Umbilical cord (tissue), 2 donors: ENCODE data around the gene PHF12. TPM values are rescaled to one million over a fixed set of nuclear protein-coding genes. Genes with fewer than 3 reads are reported as not detected.
A peak's percentile ranks its signal among the peaks of the same experiment; 100 is the strongest.
"Not testable (repeated sequence)": the region's sequence is repeated elsewhere in the genome, so short reads cannot be mapped to it uniquely, and the experiment has no call there.

Source experiments
- DNase-seq: peaks from one replicate; pipeline ENCODE4 v3.0.0-alpha.2; 2015; ENCODE audit warnings: low spot score
- total RNA-seq: library from RNA; depleted of rRNA; stranded (reverse); fragments of >200 nt; gene quantifications from one replicate; pipeline ENCODE4 v1.2.3, GENCODE V29; 2014; ENCODE audit warnings: low replicate concordance; ENCODE audit not compliant: insufficient read depth

The PHF12 gene
- total RNA-seq, 1 donor from 2014 or later, result 28.6 TPM

DNA sequence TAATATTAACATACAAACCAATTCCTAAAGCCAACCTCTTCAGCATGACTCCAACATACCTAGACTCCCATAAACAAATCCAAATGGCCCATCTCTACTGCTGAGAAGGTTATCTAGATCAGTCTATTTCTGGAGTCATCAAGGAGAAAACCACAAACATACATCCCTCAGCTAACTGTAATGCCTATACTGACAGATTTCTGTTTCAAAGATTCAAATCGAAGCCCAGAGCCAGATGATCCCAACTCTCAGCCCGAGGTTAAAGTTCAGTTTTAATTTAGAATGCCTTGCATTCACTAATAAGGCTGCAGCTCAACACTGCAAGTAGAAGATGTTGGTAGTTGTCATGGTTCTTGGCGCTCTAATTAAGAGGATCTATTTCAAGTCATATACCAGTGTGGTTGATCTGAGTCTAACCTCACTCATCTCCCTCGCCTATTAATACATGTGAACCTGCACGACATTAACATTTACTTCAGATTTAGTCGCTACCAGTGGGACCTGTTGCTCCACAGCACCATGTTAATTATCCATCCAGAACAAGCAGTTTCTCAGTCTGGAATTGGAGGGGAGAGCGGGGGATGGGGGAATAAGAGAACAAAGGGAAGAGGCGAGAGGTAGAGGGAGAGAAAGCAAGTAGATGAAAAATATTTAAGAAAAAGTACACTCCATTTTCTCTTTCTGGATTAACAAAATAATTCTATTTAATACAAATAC is 15.4 kb downstream of the PHF12 start:
- no peak for DNase-seq

DNA sequence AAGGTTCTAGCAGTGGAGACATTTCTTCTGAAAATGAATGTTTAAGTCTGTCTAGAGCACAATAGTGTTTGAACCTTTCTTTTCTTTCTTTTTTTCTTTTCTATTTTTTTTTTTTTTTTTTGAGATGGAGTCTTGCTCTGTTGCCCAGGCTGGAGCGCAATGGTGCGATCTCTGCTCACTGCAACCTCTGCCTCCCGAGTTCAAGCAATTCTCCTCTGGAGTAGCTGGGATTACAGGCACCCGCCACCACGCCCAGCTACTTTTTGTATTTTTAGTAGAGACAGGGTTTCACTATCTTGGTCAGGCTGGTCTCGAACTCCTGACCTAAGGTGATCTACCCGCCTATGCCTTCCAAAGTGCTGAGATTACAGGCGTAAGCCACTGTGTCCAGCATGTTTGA is 16.8 kb downstream of the PHF12 start:
- not testable (repeated sequence) for DNase-seq

DNA sequence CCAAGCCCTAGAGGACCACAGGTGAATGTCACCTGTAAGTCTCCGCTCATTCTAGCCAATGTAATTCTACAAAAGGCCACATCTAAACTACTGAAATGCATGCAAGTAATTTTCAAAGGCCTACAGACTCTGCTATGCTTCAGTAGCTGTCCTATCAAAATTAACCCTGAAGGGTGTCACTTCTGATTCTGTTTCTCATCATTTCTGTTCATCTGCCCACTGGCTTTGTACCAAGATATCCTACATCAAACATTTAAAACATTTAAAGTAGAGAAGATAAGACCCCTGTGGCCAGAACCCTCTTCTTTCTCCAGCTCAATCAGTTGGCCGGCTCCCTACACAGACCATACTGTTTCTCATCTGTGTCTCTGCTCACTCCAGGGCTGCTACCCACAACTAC is 21.5 kb downstream of the PHF12 start:
- no peak for DNase-seq

DNA sequence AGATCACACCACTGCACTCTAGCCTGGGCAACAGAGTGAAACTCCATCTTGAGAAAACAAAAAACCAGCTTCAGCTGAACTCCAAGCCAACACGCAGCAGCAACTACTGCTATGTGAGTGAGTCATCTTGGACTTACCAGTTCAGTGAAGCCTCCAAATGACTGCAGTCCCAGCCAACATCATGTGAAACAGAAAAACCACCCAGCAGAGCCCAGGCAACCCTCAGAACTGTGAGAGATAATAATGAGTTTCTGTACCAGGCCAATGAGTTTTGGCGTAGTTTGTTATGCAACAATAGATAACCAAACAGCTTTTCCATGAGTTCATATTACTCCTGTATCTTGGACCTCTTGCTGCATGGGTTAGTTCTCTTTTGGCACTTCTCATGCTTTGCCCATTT is 23.3 kb downstream of the PHF12 start:
- no peak for DNase-seq

DNA sequence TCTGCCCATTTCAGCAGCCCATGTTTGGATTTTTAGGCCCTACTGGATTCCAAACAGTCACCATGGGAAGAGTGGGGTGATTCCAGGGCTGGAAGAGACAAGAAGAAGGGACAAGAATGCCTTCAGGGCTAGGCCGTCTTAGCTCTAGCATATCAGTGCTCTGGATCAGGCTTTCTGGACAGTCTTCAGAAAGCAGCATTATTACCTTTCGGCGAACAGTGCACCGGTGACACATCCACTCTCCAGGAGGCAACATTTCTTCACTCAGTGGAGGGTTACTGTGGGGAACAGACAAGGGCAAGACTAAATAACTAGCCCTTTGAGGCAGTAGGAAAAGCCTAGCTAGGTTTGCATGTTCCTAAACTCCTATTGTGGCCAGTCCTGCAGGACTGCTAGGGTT is 24.5 kb downstream of the PHF12 start:
- DNase-seq, result no peak

DNA sequence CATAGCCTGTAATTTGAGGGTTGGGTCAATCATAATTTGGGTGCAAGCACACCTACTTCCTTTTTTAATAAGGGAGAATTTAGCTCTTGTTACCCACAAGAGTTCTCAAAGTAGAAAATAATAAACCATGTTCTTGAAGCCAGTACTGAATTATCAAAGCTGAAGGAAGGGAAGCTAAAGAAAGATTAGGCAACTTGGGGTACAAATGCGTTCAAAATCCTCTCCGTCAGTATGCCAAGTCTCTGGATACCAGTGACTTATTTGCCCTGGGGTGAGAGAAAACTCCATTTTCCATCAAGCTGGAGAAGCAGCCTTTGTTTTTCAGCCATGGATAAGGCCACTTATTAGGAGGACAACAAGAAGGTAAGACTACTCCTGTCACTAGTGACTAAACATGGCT is 25.0 kb downstream of the PHF12 start:
- no peak for DNase-seq

DNA sequence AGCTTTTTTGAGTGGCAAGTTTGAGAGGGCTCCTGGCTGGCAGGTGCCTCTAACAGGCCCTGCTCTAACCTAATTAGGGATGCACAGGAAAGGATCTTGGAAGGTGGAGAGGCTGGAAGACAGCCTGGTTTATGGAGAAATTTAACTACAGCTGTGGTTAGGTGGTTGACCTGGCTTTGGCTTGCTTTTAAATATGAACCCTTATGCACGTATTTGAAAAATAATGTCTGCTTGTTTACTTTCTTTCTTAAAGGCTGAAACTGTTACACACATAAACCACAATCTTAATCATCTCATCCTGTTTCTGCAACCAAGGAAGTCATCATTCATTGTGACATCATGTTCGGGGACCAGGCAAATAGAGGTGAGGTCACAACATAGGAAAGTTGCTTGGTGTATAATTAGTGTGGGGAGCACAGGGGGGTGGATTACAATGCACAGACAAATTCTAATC is 25.4 kb downstream of the PHF12 start:
- DNase-seq, result no peak

DNA sequence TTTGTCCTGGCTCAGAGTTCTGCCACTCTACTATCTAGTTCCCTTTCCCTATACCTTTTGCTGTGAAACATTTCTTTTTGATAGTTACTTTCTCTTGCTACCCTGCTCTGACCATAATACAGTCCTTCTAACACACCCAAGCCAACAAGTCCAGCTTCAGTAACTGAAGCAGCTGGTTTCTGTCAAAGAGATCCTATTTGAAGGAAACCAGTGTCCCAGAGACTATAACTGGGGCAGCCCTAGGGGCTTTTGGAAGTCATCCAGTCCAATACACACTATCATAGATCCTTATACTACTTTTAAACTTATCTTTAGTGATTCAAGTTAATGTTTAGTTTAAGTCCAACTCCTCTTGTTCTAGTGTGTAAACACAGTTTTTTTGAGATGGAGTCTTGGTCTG is 31.1 kb downstream of the PHF12 start:
- peak; percentile 85 for DNase-seq

DNA sequence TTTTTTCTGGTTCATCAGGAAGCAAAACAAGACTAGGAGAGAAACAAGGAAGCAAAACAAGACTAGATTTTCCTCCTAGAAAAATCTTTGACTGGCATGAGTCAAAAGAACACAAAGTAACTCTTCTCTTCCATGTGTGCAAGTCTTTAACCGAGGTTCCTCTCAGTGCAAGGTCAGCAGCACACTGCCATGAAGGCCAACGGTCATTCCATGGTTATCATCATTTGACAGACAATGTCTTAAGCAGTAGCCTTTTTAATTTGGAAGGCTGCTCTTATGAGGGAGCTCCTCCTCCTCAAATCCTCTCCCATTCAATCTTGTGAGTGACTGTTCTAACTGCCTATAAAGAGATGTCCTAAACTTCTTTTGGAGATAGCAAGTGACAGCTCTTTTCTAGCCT is 33.0 kb downstream of the PHF12 start:
- DNase-seq, result no peak

DNA sequence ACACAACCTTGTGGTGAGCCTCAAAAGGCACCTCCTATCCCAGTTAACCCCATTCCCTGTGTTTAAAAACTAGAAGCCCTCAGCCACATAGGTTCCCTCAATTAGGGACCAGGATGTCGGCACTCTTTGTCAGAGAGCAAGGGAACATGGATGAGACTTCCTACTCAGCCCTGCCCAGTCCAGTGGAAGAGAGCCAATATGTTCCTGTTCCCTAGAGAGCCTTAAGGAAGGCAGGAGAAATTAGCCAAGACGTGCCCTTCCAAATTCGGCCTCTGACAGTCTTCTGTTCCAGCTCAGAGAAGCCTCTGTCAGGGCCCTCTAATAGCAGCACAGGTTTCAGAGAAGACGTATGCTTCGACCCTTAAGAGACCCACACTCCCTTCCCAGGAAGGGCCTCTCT is 33.9 kb downstream of the PHF12 start:
- no peak for DNase-seq

DNA sequence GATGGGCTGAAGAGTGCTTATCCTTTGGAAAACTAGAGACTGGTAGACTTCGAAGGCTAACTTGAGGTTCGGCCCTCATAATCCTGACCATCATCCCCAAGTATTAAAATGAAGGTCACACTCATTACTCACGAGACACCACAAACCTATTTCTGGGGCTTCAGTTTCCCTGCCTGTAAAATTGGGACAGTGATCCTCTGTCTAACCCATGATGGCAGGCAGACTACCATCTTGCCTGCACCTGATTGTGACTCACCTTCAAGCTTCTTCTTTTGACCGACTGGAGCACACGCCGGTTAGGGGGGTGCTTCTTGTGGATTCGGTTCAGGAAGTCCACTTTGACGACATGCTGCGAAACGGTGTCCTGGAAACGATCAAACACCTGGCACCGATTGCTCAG is 34.3 kb downstream of the PHF12 start:
- DNase-seq, result no peak

DNA sequence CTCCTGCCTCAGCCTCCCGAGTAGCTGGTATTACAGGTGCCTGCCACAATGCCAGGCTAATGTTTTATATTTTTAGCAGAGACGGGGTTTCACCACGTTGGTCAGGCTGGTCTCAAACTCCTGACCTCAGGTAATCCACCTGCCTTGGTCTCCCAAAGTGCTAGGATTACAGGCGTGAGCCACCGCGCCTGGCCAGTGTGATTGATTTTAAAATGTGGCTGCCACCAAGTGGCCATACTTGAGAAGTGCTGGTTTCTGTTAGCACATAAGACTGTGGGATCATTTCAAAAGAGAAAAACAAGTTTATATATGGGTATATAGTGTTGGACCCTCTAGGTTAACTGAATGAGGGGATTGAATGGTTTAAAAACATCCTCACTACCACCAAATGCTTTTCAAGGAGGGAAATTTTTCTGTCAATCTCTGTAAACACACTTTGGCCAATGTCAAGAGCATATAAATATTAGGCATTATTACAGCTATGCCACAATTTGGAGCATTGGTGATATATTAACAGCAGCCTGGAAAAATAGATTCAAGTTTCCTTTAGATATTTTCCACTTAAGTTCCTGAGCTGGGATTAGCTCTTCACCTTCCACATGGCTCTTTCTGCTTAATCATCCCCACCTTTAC is 34.9 kb downstream of the PHF12 start:
- DNase-seq, result no peak

DNA sequence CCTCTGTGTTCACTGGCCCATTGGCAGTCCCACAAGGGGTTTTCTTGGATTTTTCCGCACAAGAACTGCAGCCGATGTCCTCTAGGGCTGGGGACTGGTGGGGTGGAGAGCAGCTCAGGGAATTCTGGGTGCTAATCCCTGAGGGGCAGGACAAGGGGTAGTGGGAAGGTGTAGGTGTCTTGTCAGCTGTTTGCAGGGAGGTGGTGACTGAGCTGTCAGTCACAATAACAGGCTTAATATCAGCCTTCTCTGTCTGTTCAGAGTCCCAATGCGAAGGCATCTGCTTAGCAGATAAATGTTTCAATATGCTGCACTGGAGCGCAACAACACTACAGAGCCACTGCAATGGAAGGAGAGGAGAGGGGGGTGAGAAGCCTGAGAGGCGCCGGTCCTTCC is 38.4 kb downstream of the PHF12 start:
- DNase-seq, result no peak

DNA sequence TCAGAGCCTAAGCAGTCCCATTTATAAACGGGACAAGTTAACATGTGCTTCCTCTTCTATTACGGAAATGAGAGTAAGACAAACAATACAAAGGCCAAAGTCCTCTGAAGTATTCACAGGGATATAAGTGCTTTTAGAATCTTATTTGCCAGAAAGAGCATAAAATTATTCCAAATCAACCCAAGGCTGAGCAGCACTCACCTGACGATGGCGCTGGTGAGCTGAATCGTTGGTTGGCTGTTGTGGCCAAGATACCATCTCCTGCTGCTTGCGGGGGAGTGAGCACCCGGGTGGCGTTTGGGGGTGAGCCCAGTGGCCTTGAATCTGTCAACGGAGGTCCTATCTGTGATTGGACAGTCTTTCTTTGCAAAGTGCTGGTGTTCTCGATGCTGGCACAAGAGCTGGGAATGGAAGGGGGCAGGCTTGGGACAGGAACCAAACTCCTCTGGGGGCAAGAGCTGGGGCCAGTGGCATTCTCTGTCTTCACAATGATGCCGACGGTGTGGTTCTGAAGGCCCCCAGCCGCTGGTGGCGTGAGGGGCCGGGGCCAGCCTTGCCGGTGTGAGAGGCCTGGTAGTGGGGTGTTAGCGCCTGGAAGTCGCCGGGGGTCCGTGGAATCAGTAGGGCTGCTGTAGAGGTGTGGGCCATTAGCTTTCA is 38.9 kb downstream of the PHF12 start:
- DNase-seq, result no peak

DNA sequence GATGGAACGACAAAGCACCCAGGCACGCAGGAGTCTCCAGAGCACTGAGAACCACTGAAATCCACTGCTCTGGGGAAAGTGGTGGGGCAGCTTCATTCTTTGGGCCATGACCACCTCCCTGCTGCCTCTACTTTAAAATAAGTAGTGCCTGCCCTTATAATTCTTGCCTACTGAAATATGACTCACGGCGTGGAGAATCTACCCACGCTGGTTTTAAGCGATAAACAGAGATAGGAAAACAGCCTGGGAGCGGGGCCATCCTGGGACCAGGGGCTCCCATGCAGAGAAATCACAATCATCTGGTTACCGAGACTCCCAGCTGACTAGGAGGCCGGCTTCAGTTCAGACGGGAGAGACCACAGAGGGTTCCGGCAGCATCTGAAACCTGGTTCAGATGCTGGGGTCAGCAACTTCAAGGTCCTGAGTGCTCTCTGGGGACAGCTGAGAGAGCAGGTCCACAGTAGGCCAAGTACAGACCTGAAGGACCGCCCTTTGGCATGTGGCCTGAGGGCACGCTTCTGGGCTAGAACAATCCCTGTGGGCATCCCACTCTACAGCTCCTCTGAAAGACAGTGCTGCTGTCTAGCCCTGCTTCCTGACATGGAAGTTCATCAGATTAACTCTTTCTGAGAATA is 39.8 kb downstream of the PHF12 start:
- DNase-seq, result no peak

DNA sequence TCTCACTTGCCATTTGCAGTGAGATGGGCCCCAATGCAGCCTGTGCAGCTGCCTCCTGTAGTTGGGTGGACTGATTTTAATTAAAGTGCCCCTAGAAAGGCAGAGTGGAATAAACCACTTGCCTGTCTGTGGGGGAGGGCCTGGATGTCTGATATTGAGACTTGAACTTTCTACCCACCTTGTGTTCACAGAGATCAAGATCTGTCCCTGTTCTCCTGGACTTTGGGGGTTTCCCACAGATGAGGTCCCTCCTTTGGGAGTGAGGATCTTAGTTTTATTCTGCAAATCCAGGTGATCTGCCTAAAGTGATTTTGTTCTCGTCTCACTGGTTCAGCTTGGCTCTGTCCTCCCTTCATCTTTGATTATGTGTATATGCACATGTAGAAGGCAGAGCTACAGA is 40.8 kb downstream of the PHF12 start:
- no peak for DNase-seq

DNA sequence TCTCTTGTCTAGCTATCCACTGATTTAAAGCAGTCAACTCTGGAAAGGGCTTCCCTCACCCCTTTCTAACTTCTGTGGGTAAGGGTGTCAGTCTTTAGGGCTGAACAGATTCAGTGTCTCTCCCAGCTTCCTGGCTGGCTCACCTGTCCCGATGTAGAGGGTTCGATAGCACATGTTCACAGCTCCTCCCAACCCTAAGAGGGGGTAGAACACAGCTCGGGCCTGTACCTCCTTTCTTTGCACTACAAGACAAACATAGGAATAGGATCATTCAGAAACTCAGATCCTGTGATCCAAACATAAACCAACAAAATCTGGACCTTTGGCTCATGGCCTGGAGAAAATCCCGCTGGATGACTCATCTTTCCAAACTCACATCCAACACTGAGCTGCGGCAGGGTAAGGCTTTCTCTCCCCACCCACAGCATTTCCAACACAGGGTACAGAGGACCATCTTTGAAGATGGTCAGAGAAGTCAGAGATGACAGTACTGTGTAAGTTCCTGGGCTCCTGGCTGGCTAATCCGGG is 42.6 kb downstream of the PHF12 start:
- DNase-seq, result peak; percentile 93

DNA sequence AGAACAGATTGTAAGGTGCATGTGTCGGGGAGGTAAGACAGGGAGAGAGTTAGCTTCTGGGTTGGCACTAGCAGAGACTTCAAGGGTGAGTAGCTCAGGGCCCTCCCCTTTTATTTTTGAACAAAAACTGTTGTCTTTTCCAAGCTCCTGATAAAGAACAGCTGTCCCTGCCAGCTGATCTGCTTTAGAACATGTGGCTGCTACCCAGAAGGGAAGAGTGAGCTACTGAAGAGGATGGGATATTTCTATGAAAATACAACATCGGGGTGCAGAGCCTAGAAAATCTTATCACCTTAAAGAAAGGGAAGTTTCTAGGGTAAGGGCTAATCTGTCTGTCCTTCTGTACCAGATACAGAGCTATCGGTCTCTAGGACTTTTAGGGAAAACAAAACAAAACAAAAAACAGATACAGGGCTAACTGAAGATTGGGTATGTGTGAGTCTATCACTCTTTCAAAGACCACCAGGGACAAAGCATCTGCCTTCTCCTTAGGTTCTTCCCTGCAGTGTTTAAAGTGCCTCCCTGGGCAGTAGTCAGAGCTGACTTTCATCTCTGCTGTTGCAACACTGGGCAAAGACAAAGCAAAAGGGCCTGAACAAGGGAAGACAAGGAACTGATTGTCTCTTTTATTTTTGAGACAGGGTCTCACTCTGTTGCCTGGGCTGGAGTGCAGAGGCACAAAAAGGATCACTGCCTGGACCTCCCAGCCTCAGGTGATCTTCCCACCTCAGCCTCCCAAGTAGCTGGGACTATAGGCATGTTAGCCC is 43.4 kb downstream of the PHF12 start:
- peak; percentile 37 for DNase-seq

DNA sequence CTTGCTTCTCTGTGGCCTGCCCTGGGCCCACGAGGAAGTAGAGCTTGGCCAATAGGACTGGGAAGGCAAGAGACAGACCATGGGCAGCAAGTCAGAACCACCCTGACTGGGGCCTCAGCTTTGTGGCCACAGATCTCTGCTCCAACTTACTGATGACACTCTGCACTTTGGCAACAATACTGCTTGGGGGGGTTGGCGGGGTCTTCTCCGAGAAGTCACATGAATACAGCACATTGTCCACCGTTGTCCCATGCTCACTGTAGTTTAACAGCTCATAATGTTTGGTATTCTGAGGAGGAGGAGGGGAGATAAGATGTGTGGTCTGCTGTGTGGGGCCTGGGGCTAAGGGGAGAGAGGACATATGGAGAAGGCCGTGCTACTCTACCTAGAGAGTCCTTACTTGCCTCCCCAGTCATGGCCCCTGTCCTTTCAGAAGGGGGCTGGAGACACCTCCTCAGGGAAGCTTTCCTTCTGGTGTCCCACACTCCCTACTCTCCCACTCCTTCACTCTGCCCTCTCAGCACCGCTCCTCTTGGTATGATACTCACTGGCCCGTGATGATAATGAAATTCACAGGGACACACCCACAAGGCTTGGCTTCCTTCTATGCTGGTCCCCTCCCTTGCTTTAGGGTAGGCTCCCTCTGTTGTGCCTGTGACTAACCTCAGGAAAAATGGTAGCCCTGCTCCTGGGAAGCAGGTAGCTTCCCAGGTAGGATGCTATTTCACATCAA is 44.4 kb downstream of the PHF12 start:
- DNase-seq, result no peak

DNA sequence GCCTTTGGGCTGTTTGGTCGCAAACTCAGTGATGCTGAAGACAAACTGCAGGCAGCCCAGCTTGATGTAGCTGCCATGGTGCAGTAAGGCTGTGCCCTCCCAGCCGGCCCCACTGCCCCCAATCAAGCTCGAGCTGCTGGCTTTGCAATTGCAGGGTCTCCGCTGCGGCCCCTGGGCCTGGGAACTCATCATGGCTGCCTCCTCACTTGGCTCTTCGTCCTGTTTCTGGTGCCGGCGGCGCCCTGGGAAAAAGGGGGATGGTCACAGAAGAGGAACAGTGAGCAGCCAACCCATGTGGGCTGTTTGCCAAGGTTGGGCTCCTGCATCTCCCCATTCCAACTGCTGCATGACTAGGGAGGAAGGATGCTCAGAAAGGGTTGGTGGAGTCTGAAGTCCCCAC is 45.0 kb downstream of the PHF12 start:
- DNase-seq, result no peak

DNA sequence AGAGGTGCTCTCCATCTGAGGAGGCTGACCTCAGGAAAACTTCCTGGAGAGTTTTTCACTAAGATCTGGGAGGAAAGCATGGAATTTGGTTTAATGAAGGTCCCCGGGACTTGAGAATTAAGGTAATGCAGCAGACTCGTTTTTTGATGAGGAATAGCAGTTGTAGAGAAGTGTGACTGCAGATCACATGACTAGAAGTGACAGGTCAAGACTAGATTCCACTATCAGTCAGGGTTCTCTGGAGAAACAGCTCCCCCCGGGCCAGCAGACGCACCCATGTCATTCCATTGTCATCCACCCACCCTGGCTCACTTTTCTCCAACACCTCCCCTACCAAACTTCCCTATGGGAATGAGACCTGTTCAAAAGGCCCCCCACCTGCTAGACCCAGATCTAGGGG is 46.5 kb downstream of the PHF12 start:
- no peak for DNase-seq
